T47D (cell line): Measurements from ENCODE around the gene CDK13.

Experiments
- DNase-seq, 2 experiments: peaks; one replicate each; pipeline versions ENCODE4 v3.0.0 to v3.0.0-alpha.2; 2011 to 2012; ENCODE audit warnings: low read depth in 1 of 2, low spot score in 1 of 2
- JUND ChIP-seq: IDR thresholded peaks from 2 replicates; pipeline ENCODE4 v1.6.1; 2012; ENCODE audit warnings: low read depth
- in situ Hi-C: cut with HindIII; loops from 2 replicates; pipeline ENCODE4 v1.10.0; 2016; ENCODE audit warnings: low sequenced_read_pairs, low pct_unique_long_range_greater_than_20kb

The CDK13 gene

GRCh38 chr7:40047661-40048060, 97.6 kb downstream of the CDK13 start:
- in situ Hi-C loops = no loop called here
- TF ChIP-seq JUND = no peak
- peak in 1 of 2 experiments; percentile 32 for DNase-seq

- TF ChIP-seq JUND = no peak
- in situ Hi-C loops = no loop called here
- no peak for DNase-seq
These were observed 107.2 kb downstream of the CDK13 start for GRCh38 chr7:40057292-40057691.

GRCh38 chr7:40058026-40058425, 108.0 kb downstream of the CDK13 start:
- TF ChIP-seq JUND = no peak
- in situ Hi-C loops = no loop called here

GRCh38 chr7:40058636-40059035, 108.6 kb downstream of the CDK13 start:
- no peak for DNase-seq
- in situ Hi-C loops = no loop called here
- TF ChIP-seq JUND = no peak

More at GRCh38 chr7:40058026-40058425, 108.0 kb downstream of the CDK13 start:
- DNase-seq = no peak

GRCh38 chr7:40059057-40059456, 109.0 kb downstream of the CDK13 start:
- no peak for DNase-seq
- no peak for TF ChIP-seq JUND
- in situ Hi-C loops = no loop called here

GRCh38 chr7:40072268-40072667, 122.2 kb downstream of the CDK13 start:
- in situ Hi-C loops = no loop called here
- no peak for DNase-seq
- TF ChIP-seq JUND = no peak

GRCh38 chr7:40073239-40073638, 123.2 kb downstream of the CDK13 start:
- TF ChIP-seq JUND = no peak
- DNase-seq = no peak
- in situ Hi-C loops = no loop called here

GRCh38 chr7:40077849-40078248, 127.8 kb downstream of the CDK13 start:
- in situ Hi-C loops = no loop called here
- no peak for DNase-seq
- no peak for TF ChIP-seq JUND

GRCh38 chr7:40092182-40092581, 142.1 kb downstream of the CDK13 start:
- in situ Hi-C loops = no loop called here
- no peak for TF ChIP-seq JUND
- no peak for DNase-seq

GRCh38 chr7:40093631-40094350, 143.7 kb downstream of the CDK13 start:
- DNase-seq = no peak
- in situ Hi-C loops = no loop called here
- no peak for TF ChIP-seq JUND

- TF ChIP-seq JUND = no peak
- in situ Hi-C loops = no loop called here
- no peak for DNase-seq
These were observed 145.2 kb downstream of the CDK13 start for GRCh38 chr7:40095230-40095629.

- in situ Hi-C loops = no loop called here
- no peak for DNase-seq
- TF ChIP-seq JUND = no peak
These were observed 145.8 kb downstream of the CDK13 start for GRCh38 chr7:40095695-40096327.

- no peak for TF ChIP-seq JUND
- in situ Hi-C loops = no loop called here
- no peak for DNase-seq
These were observed 147.7 kb downstream of the CDK13 start for GRCh38 chr7:40097728-40098127.
